ENCODE measurements around the gene DNAL4.

DNA sequence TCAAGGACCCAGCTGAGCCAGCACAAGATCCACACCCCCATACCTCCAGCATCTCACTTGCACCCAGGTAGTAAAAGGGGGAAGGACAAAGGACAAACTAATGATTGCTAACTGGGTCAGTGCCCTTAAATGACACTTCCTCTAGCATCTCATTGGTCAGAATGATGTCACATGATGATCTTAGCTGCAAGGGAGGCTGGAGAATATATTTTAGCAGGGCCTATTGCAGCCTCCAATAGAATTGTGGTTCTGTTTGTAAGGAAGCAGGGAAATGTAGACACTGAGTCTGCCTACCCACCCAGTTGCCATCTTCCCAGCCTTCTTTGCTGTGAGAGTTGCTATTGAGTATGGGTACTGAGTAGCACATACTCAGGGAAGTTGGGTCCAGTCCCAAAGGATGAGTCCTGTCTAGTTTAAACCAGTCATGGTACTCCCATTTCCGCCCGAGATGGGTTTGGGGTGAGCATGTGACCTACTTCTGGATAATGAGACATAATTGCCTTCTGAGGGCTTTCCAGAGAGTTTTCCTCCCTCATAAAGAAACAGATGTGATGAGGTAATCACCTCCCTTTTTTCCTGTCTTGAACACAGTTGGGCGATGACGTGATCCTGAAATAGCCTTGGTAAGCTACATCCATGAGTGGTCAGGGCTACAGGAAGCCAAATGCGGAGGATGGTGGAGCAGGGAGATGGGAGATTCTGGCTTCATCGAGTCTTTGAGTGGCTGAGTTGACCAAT is 5.5 kb upstream of the DNAL4 start:
- TF ChIP-seq, protein P1, sequence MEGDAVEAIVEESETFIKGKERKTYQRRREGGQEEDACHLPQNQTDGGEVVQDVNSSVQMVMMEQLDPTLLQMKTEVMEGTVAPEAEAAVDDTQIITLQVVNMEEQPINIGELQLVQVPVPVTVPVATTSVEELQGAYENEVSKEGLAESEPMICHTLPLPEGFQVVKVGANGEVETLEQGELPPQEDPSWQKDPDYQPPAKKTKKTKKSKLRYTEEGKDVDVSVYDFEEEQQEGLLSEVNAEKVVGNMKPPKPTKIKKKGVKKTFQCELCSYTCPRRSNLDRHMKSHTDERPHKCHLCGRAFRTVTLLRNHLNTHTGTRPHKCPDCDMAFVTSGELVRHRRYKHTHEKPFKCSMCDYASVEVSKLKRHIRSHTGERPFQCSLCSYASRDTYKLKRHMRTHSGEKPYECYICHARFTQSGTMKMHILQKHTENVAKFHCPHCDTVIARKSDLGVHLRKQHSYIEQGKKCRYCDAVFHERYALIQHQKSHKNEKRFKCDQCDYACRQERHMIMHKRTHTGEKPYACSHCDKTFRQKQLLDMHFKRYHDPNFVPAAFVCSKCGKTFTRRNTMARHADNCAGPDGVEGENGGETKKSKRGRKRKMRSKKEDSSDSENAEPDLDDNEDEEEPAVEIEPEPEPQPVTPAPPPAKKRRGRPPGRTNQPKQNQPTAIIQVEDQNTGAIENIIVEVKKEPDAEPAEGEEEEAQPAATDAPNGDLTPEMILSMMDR (IDR thresholded peaks at IDR 0.05), result no peak
- no peak for TF ChIP-seq POLR2A (IDR thresholded peaks at IDR 0.05)
- no peak for TF ChIP-seq POLR2AphosphoS5 (IDR thresholded peaks at IDR 0.05; ENCODE audit: insufficient read depth in 1 of 2, low read depth in 1 of 2)

All from vagina (tissue), 2 donors.